HEK293 (cell line): Measurements from ENCODE around the gene OXA1L.

Experiments
- HOXA7 ChIP-seq: sonication (generic); formaldehyde crosslinking; IDR thresholded peaks from 2 replicates; pipeline ENCODE4 v1.8.1; 2022; ENCODE audit warnings: missing genetic modification reagents, borderline replicate concordance
- PRDM1 ChIP-seq: fragments of 450-650 bp; formaldehyde crosslinking; IDR thresholded peaks from 2 replicates; pipeline ENCODE4; 2016; ENCODE audit warnings: missing biosample characterization, missing genetic modification characterization
- ZBTB8A ChIP-seq: fragments of 450-650 bp; formaldehyde crosslinking; IDR thresholded peaks from 2 replicates; pipeline ENCODE4 v1.5.1; 2016; ENCODE audit warnings: missing biosample characterization, missing genetic modification characterization
- ZNF274 ChIP-seq, 2 experiments: fragments of 200-500 bp in 1 of 2; fragments of 450-650 bp in 1 of 2; sonication (Bioruptor generic) in 1 of 2; formaldehyde crosslinking in 1 of 2; IDR thresholded peaks; 2 replicates each; pipeline versions ENCODE4 v1.5.1 to v1.6.1; 2014 to 2016; ENCODE audit warnings: borderline replicate concordance in 1 of 2, inconsistent platforms in 1 of 2, low read length in 1 of 2, missing biosample characterization in 1 of 2, missing genetic modification characterization in 1 of 2
- TF ChIP-seq, protein P1 (sequence below): fragments of 450-650 bp; formaldehyde crosslinking; IDR thresholded peaks from 2 replicates; pipeline ENCODE4 v1.5.1; 2016; ENCODE audit warnings: missing biosample characterization, missing genetic modification characterization
- TF ChIP-seq, protein P2 (sequence below): fragments of 450-650 bp; formaldehyde crosslinking; IDR thresholded peaks from 2 replicates; pipeline ENCODE4 v1.5.1; 2017; ENCODE audit warnings: missing biosample characterization, mild to moderate bottlenecking, missing genetic modification characterization, moderate library complexity

GRCh38 chr14:22814373-22814772 lies 47.9 kb downstream of the OXA1L start:
- TF ChIP-seq ZNF274 (IDR thresholded peaks at IDR 0.05; ENCODE audit: low read length) = no peak
- no peak for TF ChIP-seq ZNF274 (tag by site-specific recombination; IDR thresholded peaks at IDR 0.05; ENCODE audit: borderline replicate concordance)
- TF ChIP-seq, protein P1, sequence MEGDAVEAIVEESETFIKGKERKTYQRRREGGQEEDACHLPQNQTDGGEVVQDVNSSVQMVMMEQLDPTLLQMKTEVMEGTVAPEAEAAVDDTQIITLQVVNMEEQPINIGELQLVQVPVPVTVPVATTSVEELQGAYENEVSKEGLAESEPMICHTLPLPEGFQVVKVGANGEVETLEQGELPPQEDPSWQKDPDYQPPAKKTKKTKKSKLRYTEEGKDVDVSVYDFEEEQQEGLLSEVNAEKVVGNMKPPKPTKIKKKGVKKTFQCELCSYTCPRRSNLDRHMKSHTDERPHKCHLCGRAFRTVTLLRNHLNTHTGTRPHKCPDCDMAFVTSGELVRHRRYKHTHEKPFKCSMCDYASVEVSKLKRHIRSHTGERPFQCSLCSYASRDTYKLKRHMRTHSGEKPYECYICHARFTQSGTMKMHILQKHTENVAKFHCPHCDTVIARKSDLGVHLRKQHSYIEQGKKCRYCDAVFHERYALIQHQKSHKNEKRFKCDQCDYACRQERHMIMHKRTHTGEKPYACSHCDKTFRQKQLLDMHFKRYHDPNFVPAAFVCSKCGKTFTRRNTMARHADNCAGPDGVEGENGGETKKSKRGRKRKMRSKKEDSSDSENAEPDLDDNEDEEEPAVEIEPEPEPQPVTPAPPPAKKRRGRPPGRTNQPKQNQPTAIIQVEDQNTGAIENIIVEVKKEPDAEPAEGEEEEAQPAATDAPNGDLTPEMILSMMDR (tag by site-specific recombination) = no peak
- no peak for TF ChIP-seq ZBTB8A (tag by site-specific recombination)
- TF ChIP-seq HOXA7 (CRISPR knock-in tag) = no peak
- TF ChIP-seq, protein P2, sequence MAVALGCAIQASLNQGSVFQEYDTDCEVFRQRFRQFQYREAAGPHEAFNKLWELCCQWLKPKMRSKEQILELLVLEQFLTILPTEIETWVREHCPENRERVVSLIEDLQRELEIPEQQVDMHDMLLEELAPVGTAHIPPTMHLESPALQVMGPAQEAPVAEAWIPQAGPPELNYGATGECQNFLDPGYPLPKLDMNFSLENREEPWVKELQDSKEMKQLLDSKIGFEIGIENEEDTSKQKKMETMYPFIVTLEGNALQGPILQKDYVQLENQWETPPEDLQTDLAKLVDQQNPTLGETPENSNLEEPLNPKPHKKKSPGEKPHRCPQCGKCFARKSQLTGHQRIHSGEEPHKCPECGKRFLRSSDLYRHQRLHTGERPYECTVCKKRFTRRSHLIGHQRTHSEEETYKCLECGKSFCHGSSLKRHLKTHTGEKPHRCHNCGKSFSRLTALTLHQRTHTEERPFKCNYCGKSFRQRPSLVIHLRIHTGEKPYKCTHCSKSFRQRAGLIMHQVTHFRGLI (tag by site-specific recombination) = no peak
- no peak for TF ChIP-seq PRDM1
